T-helper 17 cell (primary cell): ENCODE data around the gene IPO8. TPM values are rescaled to one million over a fixed set of nuclear protein-coding genes. Genes with fewer than 3 reads are reported as not detected.
A peak's percentile ranks its signal among the peaks of the same experiment; 100 is the strongest.

ENCODE experiments used
- ATAC-seq: fragments of 150-1000 bp; cut with Tn5 transposase; 2 replicates; pipeline ENCODE4 v1.10.0; 2021; ENCODE audit warnings: mild to moderate bottlenecking, moderate library complexity
- DNase-seq, 3 donors: peaks; one replicate each; pipeline versions ENCODE4 v3.0.0 to v3.0.0-alpha.2; 2020 to 2021
- H3K9me3 ChIP-seq: one replicate; pipeline ENCODE4 v1.7.0; 2013; ENCODE audit warnings: low read length, mild to moderate bottlenecking; ENCODE audit not compliant: control insufficient read depth, poor library complexity, severe bottlenecking
- H3K27ac Mint-ChIP-seq: one replicate; pipeline ENCODE4 v1.8.0; 2022; ENCODE audit warnings: mild to moderate bottlenecking, moderate library complexity, mixed read lengths
- H3K27me3 Mint-ChIP-seq: one replicate; pipeline ENCODE4 v1.8.0; 2022; ENCODE audit warnings: mixed read lengths
- H3K36me3 Mint-ChIP-seq: one replicate; pipeline ENCODE4 v1.8.0; 2022; ENCODE audit warnings: low read depth, mixed read lengths
- H3K4me1 Mint-ChIP-seq: one replicate; pipeline ENCODE4 v1.8.0; 2022; ENCODE audit warnings: mild to moderate bottlenecking, mixed read lengths
- H3K4me3 Mint-ChIP-seq: one replicate; pipeline ENCODE4 v1.8.0; 2022; ENCODE audit warnings: mild to moderate bottlenecking, moderate library complexity, mixed read lengths
- total RNA-seq, 4 donors: library from RNA in 2 of 4; stranded (reverse) in 2 of 4; gene quantifications; one replicate each; pipeline ENCODE4 v1.2.3 and lab custom pipeline; 2022 to 2026

Gene IPO8
- total RNA-seq (10 to 100 TPM; 27.4 to 28.0 TPM), total RNA-seq (lab: John Stamatoyannopoulos, UW) (37.5 to 63.3 reads per million in 2 donors)

DNA sequence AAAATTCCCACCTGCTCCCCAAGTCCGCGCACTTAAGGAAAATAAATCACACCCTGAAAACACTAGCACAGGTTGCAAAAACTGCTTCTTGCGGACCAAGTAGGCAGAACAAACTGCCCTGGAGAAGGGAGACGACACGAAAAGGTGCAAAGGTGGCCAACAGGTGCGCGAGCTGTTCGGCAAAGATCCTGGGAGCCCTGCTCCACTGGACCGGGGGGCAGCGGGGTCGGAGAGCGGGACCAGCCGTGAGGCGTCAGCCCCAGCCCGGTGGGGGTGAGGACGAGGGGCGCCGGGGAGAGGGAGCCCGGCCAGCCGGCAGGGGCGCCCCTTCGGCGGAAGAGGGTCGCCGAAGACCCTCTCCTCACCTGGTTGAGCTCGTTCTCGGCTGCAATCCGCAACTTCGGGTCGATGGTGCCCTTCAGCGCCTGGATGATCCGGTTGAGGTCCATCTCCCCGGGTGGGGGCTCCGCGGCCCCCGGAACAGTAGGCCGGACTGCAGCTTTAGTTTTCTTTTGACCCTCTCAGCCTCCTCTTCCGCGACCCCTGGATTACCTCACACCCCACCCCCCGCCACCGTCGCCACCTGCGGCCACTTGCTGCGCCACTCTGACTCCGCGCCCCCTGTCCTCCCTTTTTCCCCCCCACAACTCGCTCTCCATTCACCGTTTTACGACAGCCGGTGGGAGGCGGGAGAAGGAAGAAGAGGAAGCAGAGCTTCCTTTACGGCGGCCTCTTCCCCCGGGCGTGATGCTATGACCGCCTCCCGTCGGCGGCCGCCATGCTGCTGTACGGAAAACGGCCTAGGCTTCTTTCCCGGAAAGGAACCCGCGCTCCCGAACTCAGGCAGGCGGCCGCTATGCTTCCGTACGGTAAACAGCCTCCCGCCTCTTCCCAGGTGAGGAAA lies at the start of gene IPO8:
Gene IPO8 (minus strand): TSS at position 671 of the 904 bp plus-strand sequence. CDS start 222 bp downstream, at position 449.
- H3K36me3 Mint-ChIP-seq = peaks cover 6% of the 10 kb centered on the region
- no peaks in the 10 kb centered on the region for H3K27me3 Mint-ChIP-seq
- peak within 1 kb of the TSS; percentile 97 for H3K27ac Mint-ChIP-seq
- H3K4me3 Mint-ChIP-seq = peak within 1 kb of the TSS; percentile 99
- peaks cover 33% of the 10 kb centered on the region for H3K4me1 Mint-ChIP-seq
- H3K9me3 ChIP-seq = no peaks in the 10 kb centered on the region
- DNase-seq (peak; percentile 67 to 75 (median 69)), ATAC-seq (peak; percentile 94)

DNA sequence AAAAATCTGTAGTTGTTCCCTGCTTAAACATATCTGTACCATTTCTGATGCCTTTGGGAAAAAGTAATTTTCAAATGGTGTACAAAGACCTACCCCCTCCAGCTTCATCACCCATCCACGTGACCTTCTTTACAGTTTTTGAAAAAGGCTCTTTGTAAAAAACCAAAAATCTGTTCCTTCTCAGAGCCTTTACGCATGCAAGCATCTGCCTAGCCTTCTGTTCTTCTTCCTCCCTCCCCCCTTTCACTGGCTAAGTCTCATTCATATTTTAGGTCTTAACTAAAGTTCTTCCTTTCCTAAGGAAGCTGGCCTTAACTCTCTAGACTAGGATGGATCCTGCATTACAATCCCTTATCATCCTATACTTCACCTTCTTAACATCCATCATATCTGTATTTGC lies 48.7 kb upstream of the IPO8 start:
- Mint-ChIP-seq H3K27me3 (no peaks in the 10 kb centered on the region), H3K4me3 (no peak overlapping the region), H3K4me1 (peaks cover 14% of the 10 kb centered on the region), H3K36me3 (peaks cover 5% of the 10 kb centered on the region), H3K27ac (no peak overlapping the region)
- no peak for DNase-seq
- no peaks in the 10 kb centered on the region for H3K9me3 ChIP-seq
- no peak for ATAC-seq

DNA sequence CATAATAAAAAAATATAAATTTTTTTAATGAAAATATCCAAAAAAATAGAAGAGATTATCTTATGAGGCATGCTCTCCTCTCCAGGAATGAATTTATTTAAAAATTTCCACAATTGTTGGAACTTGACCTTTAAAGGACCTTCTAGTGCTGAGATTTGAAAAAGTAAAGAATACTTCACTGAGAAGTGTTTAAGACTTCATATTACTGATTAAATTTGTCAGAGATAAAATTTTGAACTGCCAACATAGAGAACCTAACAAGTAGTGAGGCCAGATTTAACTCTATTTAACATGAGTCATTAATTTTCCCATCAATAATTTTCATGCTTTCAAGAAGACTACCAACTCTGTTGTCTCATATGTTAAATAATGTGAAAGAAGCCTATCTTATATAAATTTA lies 44.6 kb upstream of the IPO8 start:
- no peak for ATAC-seq
- no peaks in the 10 kb centered on the region for H3K27me3 Mint-ChIP-seq

DNA sequence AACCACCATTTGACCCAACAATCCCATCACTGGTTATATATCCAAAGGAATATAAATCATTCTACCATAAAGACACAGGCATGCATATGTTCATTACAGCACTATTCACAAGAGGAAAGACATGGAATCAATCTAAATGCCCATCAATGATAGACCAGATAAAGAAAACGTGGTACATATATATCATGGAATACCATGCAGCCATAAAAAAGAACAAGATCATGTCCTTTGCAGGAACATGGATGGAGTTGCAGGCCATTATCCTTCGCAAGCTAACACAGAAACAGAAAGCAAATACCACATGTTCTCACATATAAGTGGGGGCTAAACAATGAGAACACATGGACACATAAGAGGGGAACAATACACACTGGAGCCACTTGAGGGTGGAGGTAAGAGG lies 43.4 kb upstream of the IPO8 start:
- Mint-ChIP-seq H3K4me1 (peaks cover 2% of the 10 kb centered on the region), H3K4me3 (no peak overlapping the region), H3K36me3 (peaks cover 9% of the 10 kb centered on the region), H3K27ac (no peak overlapping the region), H3K27me3 (no peaks in the 10 kb centered on the region)
- H3K9me3 ChIP-seq = no peaks in the 10 kb centered on the region
- ATAC-seq (no peak), DNase-seq (no peak)

More for the DNA sequence above, 44.6 kb upstream of the IPO8 start:
- H3K4me3 Mint-ChIP-seq = no peak overlapping the region
- peaks cover 3% of the 10 kb centered on the region for H3K36me3 Mint-ChIP-seq
- H3K27ac Mint-ChIP-seq = no peak overlapping the region
- no peak for DNase-seq
- peaks cover 2% of the 10 kb centered on the region for H3K4me1 Mint-ChIP-seq
- no peaks in the 10 kb centered on the region for H3K9me3 ChIP-seq

DNA sequence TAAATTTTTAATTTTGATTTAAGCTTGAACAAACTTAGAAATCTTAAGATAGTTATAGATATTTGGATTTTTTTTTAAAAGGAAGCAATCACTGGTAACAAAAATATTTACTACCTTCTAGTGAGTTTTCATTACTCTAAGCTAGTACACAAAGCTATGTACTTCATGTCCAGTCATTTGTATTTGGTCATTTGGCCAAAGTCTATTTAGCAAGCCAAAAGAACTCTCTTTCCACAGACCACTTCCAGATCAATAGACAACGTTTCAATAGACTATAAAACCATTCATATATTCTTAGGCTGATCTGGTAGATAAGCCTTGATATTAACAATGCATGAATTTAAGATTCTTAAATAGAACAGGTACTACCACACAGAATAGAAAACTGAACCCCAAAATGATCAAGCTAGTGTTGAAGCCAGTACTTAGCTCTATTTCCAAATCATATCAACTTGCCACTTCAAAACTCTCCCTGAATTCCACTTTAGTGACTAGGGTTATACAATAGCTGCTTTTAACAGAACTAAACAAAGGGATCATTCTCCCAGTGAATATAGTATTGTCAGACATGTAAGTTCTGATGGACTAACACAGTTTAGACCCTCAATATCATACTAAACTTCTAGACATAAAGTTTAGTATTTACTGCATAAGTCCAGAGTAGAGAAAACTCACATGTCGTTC lies 37.4 kb upstream of the IPO8 start:
- ATAC-seq (no peak), DNase-seq (no peak)
- H3K27me3 Mint-ChIP-seq = no peaks in the 10 kb centered on the region
- no peaks in the 10 kb centered on the region for H3K9me3 ChIP-seq
- H3K36me3 Mint-ChIP-seq = peaks cover 15% of the 10 kb centered on the region
- no peak overlapping the region for H3K4me3 Mint-ChIP-seq
- H3K4me1 Mint-ChIP-seq = peaks cover 7% of the 10 kb centered on the region
- no peak overlapping the region for H3K27ac Mint-ChIP-seq

DNA sequence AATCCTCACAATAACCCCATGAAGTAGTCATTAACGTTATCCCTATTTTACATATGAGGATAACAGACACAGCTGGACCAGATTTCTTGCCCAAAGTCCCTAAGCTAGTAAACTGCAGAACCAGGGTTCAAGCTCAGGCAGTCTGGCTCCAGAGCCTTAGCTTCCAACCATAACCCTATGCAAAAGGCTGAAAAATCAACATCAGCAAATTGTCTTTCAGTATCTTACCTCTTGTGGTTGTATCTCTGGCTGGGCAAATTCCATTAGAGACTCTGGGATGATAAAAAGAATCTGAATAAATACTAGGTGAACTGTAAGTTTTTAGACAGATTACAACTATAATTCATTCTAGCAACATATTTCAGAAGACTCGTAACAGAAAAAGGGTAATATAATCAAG lies 34.3 kb upstream of the IPO8 start:
- H3K4me1 Mint-ChIP-seq = peaks cover 11% of the 10 kb centered on the region
- H3K27ac Mint-ChIP-seq = no peak overlapping the region
- peaks cover 13% of the 10 kb centered on the region for H3K36me3 Mint-ChIP-seq
- no peak for ATAC-seq
- H3K27me3 Mint-ChIP-seq = no peaks in the 10 kb centered on the region
- no peak for DNase-seq
- no peak overlapping the region for H3K4me3 Mint-ChIP-seq
- no peaks in the 10 kb centered on the region for H3K9me3 ChIP-seq

DNA sequence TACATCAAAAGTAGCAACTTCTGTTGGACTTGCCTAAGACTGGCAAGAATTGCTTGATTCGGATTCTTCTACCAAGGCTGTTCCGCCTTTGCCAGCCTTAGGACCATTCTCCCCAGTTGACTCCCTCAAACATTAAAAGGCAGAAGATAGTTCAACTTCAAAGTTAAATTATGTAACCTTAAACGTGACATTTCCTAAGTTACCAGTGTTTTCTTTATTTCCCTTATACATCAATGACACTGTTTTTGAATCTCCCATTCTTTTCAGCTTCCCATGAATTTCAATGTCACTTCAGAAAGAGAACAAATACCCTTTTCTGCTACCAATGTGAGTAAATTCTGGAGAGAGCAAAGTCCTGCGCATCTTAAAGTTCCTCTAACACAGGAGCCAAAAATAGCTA lies 33.9 kb upstream of the IPO8 start:
- DNase-seq (no peak), ATAC-seq (no peak)
- Mint-ChIP-seq H3K36me3 (peaks cover 9% of the 10 kb centered on the region), H3K4me1 (peaks cover 11% of the 10 kb centered on the region), H3K27me3 (no peaks in the 10 kb centered on the region), H3K27ac (no peak overlapping the region), H3K4me3 (no peak overlapping the region)
- no peaks in the 10 kb centered on the region for H3K9me3 ChIP-seq

DNA sequence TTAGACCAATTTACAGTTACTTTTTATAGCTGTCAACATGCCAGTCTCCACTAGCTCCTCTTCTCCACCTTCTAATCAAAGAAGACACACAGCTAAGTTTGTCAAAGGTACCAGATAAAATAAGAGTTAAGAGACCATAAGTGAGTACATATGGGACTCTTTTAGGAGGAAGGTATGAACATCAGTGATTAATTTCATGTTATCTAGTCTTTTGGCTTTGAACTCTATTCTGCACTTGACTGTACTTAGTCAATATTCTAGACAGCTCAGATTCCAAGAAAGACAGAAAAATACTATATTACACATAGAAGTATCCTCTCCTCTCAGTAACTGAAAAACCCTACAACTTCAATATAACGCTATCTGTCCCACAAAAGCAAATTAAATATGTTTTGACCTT lies 31.0 kb upstream of the IPO8 start:
- no peaks in the 10 kb centered on the region for H3K9me3 ChIP-seq
- H3K27me3 Mint-ChIP-seq = no peaks in the 10 kb centered on the region
- H3K4me1 Mint-ChIP-seq = peaks cover 11% of the 10 kb centered on the region
- ATAC-seq (no peak), DNase-seq (no peak)
- H3K27ac Mint-ChIP-seq = no peak overlapping the region
- H3K36me3 Mint-ChIP-seq = peaks cover 10% of the 10 kb centered on the region
- H3K4me3 Mint-ChIP-seq = no peak overlapping the region

DNA sequence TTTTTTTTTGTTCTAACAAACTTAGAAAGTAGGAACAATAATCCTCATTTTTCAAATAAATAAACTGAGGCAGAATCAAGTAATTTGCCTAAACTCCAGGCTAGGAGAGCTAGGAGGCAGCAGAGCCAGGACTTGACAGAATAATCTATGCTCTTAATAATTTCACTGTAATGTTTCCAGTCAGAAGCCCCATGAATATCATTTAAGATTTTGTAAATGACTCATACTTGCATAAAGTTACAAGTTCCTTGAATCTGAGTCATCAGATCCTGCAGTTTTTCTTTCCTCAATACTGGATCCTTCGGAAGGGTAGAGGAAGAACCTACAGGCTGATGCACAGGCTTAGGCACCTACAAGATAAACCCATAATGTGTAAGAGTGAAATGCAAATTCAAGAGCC lies 30.1 kb upstream of the IPO8 start:
- H3K27ac Mint-ChIP-seq = no peak overlapping the region
- DNase-seq (no peak), ATAC-seq (no peak)
- H3K4me3 Mint-ChIP-seq = no peak overlapping the region
- H3K27me3 Mint-ChIP-seq = no peaks in the 10 kb centered on the region
- peaks cover 14% of the 10 kb centered on the region for H3K4me1 Mint-ChIP-seq
- peaks cover 13% of the 10 kb centered on the region for H3K36me3 Mint-ChIP-seq
- no peaks in the 10 kb centered on the region for H3K9me3 ChIP-seq

DNA sequence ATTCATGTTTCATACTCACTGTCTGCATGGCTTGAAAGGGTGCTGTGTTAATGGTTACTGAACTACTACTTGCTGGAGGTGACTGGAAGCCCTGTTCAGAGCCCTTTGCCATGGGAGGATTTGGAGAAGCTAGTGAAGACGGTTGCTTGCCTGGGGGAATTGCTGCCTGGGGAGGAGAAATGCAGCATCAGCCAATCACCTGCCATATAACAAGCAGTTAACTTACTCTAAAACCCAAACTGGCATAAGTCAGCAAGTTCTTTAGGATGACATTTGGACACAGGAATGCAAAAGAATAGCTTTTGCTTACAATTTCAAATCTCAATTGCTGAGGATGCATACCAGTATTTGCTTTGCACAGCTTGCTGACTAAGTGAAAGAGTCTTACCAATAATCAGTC lies 23.4 kb upstream of the IPO8 start:
- peaks cover 3% of the 10 kb centered on the region for H3K4me1 Mint-ChIP-seq
- no peak overlapping the region for H3K27ac Mint-ChIP-seq
- no peak for ATAC-seq
- peaks cover 10% of the 10 kb centered on the region for H3K36me3 Mint-ChIP-seq
- H3K27me3 Mint-ChIP-seq = no peaks in the 10 kb centered on the region
- no peak for DNase-seq
- no peaks in the 10 kb centered on the region for H3K9me3 ChIP-seq
- H3K4me3 Mint-ChIP-seq = no peak overlapping the region

DNA sequence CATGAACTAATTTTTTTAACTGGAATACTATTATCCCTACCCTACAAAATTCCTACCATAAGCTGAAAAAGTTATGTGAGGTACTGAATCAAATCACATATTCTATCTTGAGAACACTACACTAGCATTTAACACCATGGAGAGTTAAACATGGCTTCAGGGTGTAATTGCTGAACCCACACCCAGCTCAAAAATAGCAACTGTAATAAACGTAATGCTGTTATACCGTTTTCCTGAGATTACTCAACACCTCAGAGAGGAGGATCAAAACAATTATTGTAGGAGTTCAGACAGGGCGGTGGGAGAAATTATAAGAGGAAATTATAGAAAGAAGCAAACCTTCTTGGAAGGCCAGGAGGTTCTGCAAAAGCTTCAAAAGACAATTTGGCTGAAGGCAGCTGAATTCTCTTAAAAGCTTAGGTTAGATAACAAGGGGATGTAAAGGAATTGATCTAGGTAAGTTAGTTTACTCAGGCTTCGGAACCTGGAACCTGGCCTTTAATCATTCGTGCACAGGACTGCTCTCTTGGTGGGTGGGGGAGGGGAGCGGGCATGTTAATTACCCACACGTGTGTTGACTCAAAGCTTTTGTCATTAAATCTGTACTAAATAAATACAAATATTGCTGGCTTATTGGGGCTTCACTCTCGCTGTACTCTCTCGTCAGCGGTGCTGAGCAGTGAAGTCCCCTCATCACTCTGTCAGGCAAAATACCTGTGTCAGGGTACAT lies 12.1 kb upstream of the IPO8 start:
- no peaks in the 10 kb centered on the region for H3K9me3 ChIP-seq
- no peaks in the 10 kb centered on the region for H3K4me1 Mint-ChIP-seq
- peaks cover 3% of the 10 kb centered on the region for H3K36me3 Mint-ChIP-seq
- H3K27me3 Mint-ChIP-seq = no peaks in the 10 kb centered on the region
- ATAC-seq = no peak
- no peak overlapping the region for H3K4me3 Mint-ChIP-seq
- no peak for DNase-seq
- H3K27ac Mint-ChIP-seq = no peak overlapping the region

DNA sequence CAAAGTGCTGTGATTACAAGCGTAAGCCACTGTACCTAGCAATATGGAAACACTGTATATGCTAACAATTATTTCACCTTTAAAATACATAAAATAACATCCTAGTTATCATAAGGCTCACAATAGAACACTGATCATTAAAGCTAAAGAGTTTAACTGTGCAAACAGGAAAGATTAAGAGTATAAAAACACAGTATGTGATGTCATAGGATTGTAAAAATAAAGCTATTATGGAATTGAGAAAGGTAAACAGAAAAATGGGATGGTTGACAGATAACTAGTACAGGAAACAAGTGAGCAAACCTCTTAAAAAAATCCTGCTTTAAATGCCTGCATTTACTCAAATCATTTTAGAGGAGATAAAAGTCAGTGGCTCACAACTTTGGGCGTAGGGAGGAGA lies 10.8 kb upstream of the IPO8 start:
- ATAC-seq = no peak
- H3K4me3 Mint-ChIP-seq = no peak overlapping the region
- peaks cover 3% of the 10 kb centered on the region for H3K36me3 Mint-ChIP-seq
- no peak for DNase-seq
- no peaks in the 10 kb centered on the region for H3K27me3 Mint-ChIP-seq
- no peak overlapping the region for H3K27ac Mint-ChIP-seq
- no peaks in the 10 kb centered on the region for H3K4me1 Mint-ChIP-seq
- H3K9me3 ChIP-seq = no peaks in the 10 kb centered on the region

DNA sequence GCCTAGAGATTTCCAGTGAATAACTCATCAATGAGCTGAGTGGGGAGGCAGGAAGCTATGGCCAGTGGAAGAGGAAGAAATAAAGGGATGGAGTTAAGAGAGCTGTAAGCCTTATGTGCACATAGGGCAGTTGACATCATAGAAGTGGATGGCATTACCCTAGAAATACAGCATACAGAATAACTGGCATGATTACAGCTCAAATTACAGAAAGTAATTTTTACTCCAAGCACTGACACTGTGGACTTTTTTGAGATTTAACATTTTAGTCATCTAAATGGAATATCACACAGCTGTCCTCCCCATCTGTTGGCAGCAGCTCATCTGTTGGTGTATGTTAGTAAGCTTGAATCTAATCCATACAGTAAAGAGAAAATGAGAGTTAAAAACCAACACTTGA lies 5.4 kb upstream of the IPO8 start:
- no peak overlapping the region for H3K27ac Mint-ChIP-seq
- no peaks in the 10 kb centered on the region for H3K9me3 ChIP-seq
- no peak for ATAC-seq
- no peaks in the 10 kb centered on the region for H3K27me3 Mint-ChIP-seq
- peaks cover 3% of the 10 kb centered on the region for H3K4me1 Mint-ChIP-seq
- no peak for DNase-seq
- peaks cover 3% of the 10 kb centered on the region for H3K36me3 Mint-ChIP-seq
- H3K4me3 Mint-ChIP-seq = no peak overlapping the region
